ENCODE results near the gene FBXL16.

DNA sequence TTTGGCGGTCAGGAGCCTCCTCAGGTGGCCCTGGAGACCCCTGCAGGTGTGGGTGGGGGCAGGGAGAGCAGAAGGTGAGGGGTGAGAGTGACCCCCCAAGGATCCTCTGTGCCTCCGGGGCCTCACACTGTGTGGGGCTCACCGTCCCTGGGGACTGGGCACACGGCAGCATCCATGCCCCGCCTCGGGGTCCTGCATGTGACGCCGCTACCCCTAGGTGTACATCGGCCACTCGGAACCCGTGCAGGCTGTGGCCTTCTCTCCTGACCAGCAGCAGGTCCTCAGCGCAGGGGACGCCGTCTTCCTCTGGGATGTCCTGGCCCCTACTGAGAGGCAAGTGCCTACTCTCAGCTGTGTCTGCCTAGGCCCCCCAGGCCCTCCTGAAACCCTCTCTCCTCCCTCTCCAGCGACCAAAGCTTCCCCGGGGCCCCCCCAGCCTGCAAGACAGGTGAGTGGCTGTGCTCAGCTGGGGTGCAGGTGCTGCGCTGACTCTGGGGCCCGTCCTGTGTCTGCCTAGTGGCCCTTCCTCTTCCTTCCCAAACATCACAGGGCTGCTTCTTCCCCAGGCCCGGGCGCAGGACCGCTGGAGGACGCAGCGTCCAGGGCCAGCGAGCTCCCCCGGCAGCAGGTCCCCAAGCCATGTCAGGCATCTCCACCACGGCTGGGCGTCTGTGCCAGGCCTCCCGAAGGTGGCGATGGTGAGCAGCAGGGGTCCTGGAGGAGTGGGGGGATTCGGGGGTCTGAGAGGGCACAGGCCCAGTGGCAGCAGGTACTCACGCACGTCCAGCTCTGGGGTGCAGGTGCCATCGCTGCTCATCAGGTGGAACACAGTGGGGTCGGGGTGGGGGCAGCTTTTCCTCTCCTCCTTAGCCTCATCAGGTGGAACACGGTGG, 46.7 kb downstream of the FBXL16 start:
- TF ChIP-seq, protein P1, sequence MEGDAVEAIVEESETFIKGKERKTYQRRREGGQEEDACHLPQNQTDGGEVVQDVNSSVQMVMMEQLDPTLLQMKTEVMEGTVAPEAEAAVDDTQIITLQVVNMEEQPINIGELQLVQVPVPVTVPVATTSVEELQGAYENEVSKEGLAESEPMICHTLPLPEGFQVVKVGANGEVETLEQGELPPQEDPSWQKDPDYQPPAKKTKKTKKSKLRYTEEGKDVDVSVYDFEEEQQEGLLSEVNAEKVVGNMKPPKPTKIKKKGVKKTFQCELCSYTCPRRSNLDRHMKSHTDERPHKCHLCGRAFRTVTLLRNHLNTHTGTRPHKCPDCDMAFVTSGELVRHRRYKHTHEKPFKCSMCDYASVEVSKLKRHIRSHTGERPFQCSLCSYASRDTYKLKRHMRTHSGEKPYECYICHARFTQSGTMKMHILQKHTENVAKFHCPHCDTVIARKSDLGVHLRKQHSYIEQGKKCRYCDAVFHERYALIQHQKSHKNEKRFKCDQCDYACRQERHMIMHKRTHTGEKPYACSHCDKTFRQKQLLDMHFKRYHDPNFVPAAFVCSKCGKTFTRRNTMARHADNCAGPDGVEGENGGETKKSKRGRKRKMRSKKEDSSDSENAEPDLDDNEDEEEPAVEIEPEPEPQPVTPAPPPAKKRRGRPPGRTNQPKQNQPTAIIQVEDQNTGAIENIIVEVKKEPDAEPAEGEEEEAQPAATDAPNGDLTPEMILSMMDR (IDR thresholded peaks at IDR 0.05), result no peak
- TF ChIP-seq POLR2A (IDR thresholded peaks at IDR 0.05), result no peak
